Activated CD4-positive, alpha-beta memory T cell treated with anti-CD3 and anti-CD28 coated beads for 36 hours (primary cell): Measurements from ENCODE around the gene SHKBP1. TPM values are rescaled to one million over a fixed set of nuclear protein-coding genes. Genes with fewer than 3 reads are reported as not detected.

ENCODE experiments used
- CTCF ChIA-PET: fragments of 350-600 bp; sonication (Branson Sonifier 250); formaldehyde crosslinking; loops from one replicate; lab custom pipeline; 2021; ENCODE audit warnings: antibody characterized with exemption, inconsistent platforms; lab: Charles Lee
- POLR2A ChIA-PET: fragments of 350-600 bp; sonication (Branson Sonifier 250); formaldehyde crosslinking; loops from one replicate; lab custom pipeline; 2021; ENCODE audit warnings: antibody characterized with exemption; lab: Charles Lee
- DNase-seq: peaks from one replicate; pipeline ENCODE4 v3.0.0-alpha.2; 2020
- H3K27ac Mint-ChIP-seq: one replicate; pipeline ENCODE4 v1.8.0; 2021; ENCODE audit warnings: mixed read lengths
- H3K27me3 Mint-ChIP-seq: one replicate; pipeline ENCODE4 v1.8.0; 2021; ENCODE audit warnings: mixed read lengths
- H3K36me3 Mint-ChIP-seq: one replicate; pipeline ENCODE4 v1.8.0; 2021; ENCODE audit warnings: mixed read lengths
- H3K4me1 Mint-ChIP-seq: one replicate; pipeline ENCODE4 v1.8.0; 2021; ENCODE audit warnings: low read depth, mixed read lengths
- H3K4me3 Mint-ChIP-seq: one replicate; pipeline ENCODE4 v1.8.0; 2021; ENCODE audit warnings: mild to moderate bottlenecking, mixed read lengths
- H3K9me3 Mint-ChIP-seq: one replicate; pipeline ENCODE4 v1.8.0; 2021; ENCODE audit warnings: mixed read lengths
- intact Hi-C: fragments of 100-400 bp; cut with micrococcal nuclease; formaldehyde crosslinking; loops from one replicate; pipeline ENCODE4 v1.15.1; 2023
- total RNA-seq, 2 experiments: library from RNA; stranded (reverse); gene quantifications; one replicate each; pipeline ENCODE4 v1.2.3, GENCODE V29; 2021

The SHKBP1 gene
- total RNA-seq, 2 experiments from 2014 or later, result 112 to 126 TPM

DNA sequence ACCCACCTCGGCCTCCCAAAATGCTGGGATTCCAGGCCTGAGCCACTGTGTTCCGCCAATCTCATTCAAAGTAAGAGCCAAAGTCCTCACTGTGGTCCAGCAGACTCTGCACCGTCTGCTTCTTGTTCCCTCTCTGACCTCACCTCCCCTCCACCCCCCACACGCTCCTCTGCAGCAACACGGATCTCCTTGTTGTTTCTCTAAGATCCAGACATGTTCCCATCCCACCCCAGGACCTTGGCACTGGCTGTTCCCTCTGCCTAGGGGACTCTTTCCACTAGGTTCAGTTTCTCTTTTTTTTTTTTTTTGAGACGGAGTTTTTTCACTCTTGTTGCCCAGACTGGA, 62.9 kb downstream of the SHKBP1 start:
- no peak for DNase-seq
- H3K27ac Mint-ChIP-seq, result no peak overlapping the region
- peaks cover under 1% of the 10 kb centered on the region for H3K4me1 Mint-ChIP-seq
- ChIA-PET CTCF (no interaction called here), POLR2A (no interaction called here)
- no peaks in the 10 kb centered on the region for H3K36me3 Mint-ChIP-seq
- no peak overlapping the region for H3K4me3 Mint-ChIP-seq
- H3K27me3 Mint-ChIP-seq, result peaks cover 5% of the 10 kb centered on the region
- intact Hi-C loops, result no loop called here
- no peaks in the 10 kb centered on the region for H3K9me3 Mint-ChIP-seq

DNA sequence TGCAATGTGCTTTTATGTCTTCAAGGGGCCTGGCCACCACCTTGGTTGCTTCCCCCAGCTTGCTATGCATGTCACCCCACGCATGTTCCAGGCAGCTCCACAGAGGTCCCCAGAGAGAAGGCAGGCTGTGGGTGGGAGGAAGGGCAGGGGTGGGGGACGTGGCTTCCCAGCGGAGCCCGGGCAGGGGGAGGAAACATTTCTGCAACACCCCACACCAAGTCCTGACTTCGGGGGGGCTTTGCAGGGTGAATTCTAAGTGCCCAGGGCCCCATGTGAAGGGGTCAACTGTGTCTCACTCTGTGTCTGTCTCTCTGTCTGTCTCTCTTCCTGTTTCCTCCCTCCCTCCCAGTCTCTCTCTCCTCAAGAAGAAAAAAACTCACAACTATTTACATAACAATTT, 64.1 kb downstream of the SHKBP1 start:
- intact Hi-C loops, result no loop called here
- POLR2A ChIA-PET, result no interaction called here
- Mint-ChIP-seq H3K36me3 (no peaks in the 10 kb centered on the region), H3K27me3 (peaks cover 1% of the 10 kb centered on the region), H3K27ac (no peak overlapping the region), H3K4me1 (no peaks in the 10 kb centered on the region), H3K4me3 (no peak overlapping the region), H3K9me3 (no peaks in the 10 kb centered on the region)
- no peak for DNase-seq
- CTCF ChIA-PET, result no interaction called here

Other genes with a start within 250 kb of the SHKBP1 start
- 10 to 100 TPM; 18.3 to 20.8 TPM for gene C19orf47, start 228.5 kb upstream of the SHKBP1 start, total RNA-seq
- 10 to 100 TPM; 70.9 to 73.4 TPM for gene PLD3, start 228.2 kb upstream of the SHKBP1 start, total RNA-seq
- gene HIPK4, start 186.7 kb upstream of the SHKBP1 start, total RNA-seq, result not detected
- gene PRX, start 163.5 kb upstream of the SHKBP1 start, total RNA-seq, result 1 to 10 TPM; 1.2 to 1.7 TPM
- gene SERTAD1, start 150.9 kb upstream of the SHKBP1 start, total RNA-seq, result 10 to 100 TPM; 11.5 to 12.6 TPM
- gene SERTAD3, start 132.5 kb upstream of the SHKBP1 start, total RNA-seq, result 10 to 100 TPM; 12.1 to 13.1 TPM
- 10 to 100 TPM; 34.6 to 37.6 TPM for gene BLVRB, start 111.1 kb upstream of the SHKBP1 start, total RNA-seq
- gene SPTBN4, start 109.9 kb upstream of the SHKBP1 start, total RNA-seq, result 1 to 10 TPM in 1 of 2 experiments, under 1 TPM in 1; 0.53 to 1.2 TPM
- 100 to 1,000 TPM; 178 to 182 TPM for gene LTBP4, start 24.5 kb downstream of the SHKBP1 start, total RNA-seq
- 10 to 100 TPM; 14.0 to 14.8 TPM for gene NUMBL, start 113.8 kb downstream of the SHKBP1 start, total RNA-seq
- 10 to 100 TPM; 31.7 to 36.3 TPM for gene COQ8B, start 140.0 kb downstream of the SHKBP1 start, total RNA-seq
- 1 to 10 TPM; 6.4 TPM for gene ITPKC, start 140.2 kb downstream of the SHKBP1 start, total RNA-seq
- 10 to 100 TPM; 14.1 to 15.8 TPM for gene ACTMAP, start 173.6 kb downstream of the SHKBP1 start, total RNA-seq
- 100 to 1,000 TPM; 241 to 253 TPM for gene SNRPA, start 174.3 kb downstream of the SHKBP1 start, total RNA-seq
- gene MIA, start 198.6 kb downstream of the SHKBP1 start, total RNA-seq, result under 1 TPM in 1 of 2 experiments, not detected in 1; 1.00 TPM
- gene RAB4B, start 201.4 kb downstream of the SHKBP1 start, total RNA-seq, result 10 to 100 TPM; 38.0 to 41.7 TPM
- 10 to 100 TPM; 89.1 to 90.3 TPM for gene EGLN2, start 222.3 kb downstream of the SHKBP1 start, total RNA-seq